GM12892 (cell line): ENCODE data around the gene INPP4B.

Experiments used
- POLR2A ChIP-seq: IDR thresholded peaks from 2 replicates; pipeline ENCODE4 v1.6.1; 2011; ENCODE audit warnings: low read depth, low read length, control low read depth
- POLR2AphosphoS5 ChIP-seq: IDR thresholded peaks from 2 replicates; pipeline ENCODE4 v1.6.1; 2011; ENCODE audit warnings: low read depth, low read length, control low read depth
- TAF1 ChIP-seq: IDR thresholded peaks from 2 replicates; pipeline ENCODE4 v1.6.1; 2011; ENCODE audit warnings: low read depth, mild to moderate bottlenecking, control low read depth, low read length, borderline replicate concordance

DNA sequence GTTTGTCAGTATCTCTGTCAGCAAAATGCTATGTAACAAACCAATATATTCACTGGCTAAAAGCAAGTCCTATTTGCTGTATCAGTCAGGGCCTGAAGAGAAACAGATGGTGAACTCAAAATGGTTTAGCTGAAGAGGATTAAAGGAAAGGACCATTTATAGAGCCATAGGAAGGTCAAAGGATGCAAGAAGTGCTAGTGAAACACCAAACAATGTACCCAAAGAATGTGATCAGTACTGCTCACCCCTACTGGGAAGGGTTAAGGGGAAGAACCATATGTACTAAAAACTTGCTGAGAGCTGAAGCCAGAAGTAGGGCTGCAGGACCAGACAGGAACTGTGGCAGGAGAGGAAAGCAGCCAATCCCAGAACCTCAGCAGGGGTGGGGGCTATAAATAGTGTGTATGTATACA is 479.3 kb downstream of the INPP4B start:
- no peak for TF ChIP-seq POLR2A
- TF ChIP-seq POLR2AphosphoS5, result no peak
- no peak for TF ChIP-seq TAF1
